SK-N-MC (cell line): ENCODE results near the gene MLLT3.

Experiments
- EZH2 ChIP-seq: fragments of 200-600 bp; sonication (generic); IDR thresholded peaks from one replicate; pipeline ENCODE4 v1.6.1; 2017; ENCODE audit warnings: antibody characterized with exemption
- POLR2AphosphoS5 ChIP-seq: IDR thresholded peaks from 2 replicates; pipeline ENCODE4 v1.6.1; 2012; ENCODE audit warnings: mild to moderate bottlenecking, low read depth, low read length, borderline replicate concordance

GRCh38 chr9:20356403-20357036 is 265.8 kb downstream of the MLLT3 start:
- TF ChIP-seq EZH2 (no peak), POLR2AphosphoS5 (no peak)
